K562 (cell line): ENCODE data around the gene ARHGAP22. TPM values are rescaled to one million over a fixed set of nuclear protein-coding genes. Genes with fewer than 3 reads are reported as not detected.
A peak's percentile ranks its signal among the peaks of the same experiment; 100 is the strongest.

Source experiments
- ATAC-seq: fragments of 200-7000 bp; cut with Tn5 transposase; 3 replicates; pipeline ENCODE4 v1.9.1; 2020; ENCODE audit warnings: moderate library complexity
- BruUV-seq: library from RNA; stranded (reverse); fragments of 400-500 nt; replicated peaks from 2 replicates; lab custom pipeline; 2021; lab: Mats Ljungman, UMichigan
- CTCF ChIA-PET: fragments of 300-600 bp; formaldehyde crosslinking; extraction: SDS; loops from one replicate; lab custom pipeline; 2021; ENCODE audit warnings: low intra/inter-chr PET ratio; lab: Yijun Ruan, JAX
- POLR2A ChIA-PET: fragments of 300-600, 350-650 bp; sonication (Branson Sonifier 250); formaldehyde crosslinking; extraction: SDS; loops from one replicate; lab custom pipeline; 2021; ENCODE audit warnings: antibody characterized with exemption, inconsistent platforms; lab: Yijun Ruan, JAX
- DNase-seq, 4 experiments: peaks; one replicate each; pipeline versions ENCODE4 v3.0.0 to v3.0.0-alpha.2; 2011 to 2018; ENCODE audit warnings: low spot score in 3 of 4, mixed read lengths in 3 of 4; ENCODE audit errors: extremely low read depth in 1 of 4
- FAIRE-seq: peaks from 2 replicates; lab custom pipeline; 2011; peaks lifted over from hg19 to GRCh38; lab: Jason Lieb, UNC
- H2AFZ ChIP-seq: 2 replicates; pipeline ENCODE4 v1.6.0; 2011; ENCODE audit warnings: low read depth, low read length, control low read depth, inconsistent platforms
- H3K27ac ChIP-seq: fragments of 200-600 bp; 3 replicates; pipeline ENCODE4 v1.8.0; 2011; ENCODE audit warnings: low read depth, mild to moderate bottlenecking, control low read depth, inconsistent platforms, low read length, moderate library complexity, mixed read lengths; ENCODE audit errors: extremely low read depth
- H3K27me3 ChIP-seq, 2 experiments: fragments of 300-600 bp in 1 of 2; 2 replicates in 1 of 2; 3 replicates in 1 of 2; pipeline versions ENCODE4 v1.6.0 to v1.8.0; 2011; ENCODE audit warnings: inconsistent platforms in 2 of 2, low read length in 2 of 2, mild to moderate bottlenecking in 1 of 2, mixed read lengths in 1 of 2, moderate library complexity in 1 of 2; ENCODE audit not compliant: control insufficient read depth in 2 of 2, insufficient read depth in 2 of 2
- H3K36me3 ChIP-seq: fragments of 300-600 bp; 3 replicates; pipeline ENCODE4 v1.8.0; 2011; ENCODE audit warnings: mild to moderate bottlenecking, low read length, inconsistent platforms; ENCODE audit not compliant: control insufficient read depth, insufficient read depth
- H3K4me1 ChIP-seq, 2 experiments: fragments of 200-600 bp in 1 of 2; replicated peaks in 1 of 2; 2 replicates in 1 of 2; 3 replicates in 1 of 2; pipeline versions ENCODE4 v1.5.1 to v1.8.0; 2011; ENCODE audit warnings: inconsistent platforms in 2 of 2, low read length in 2 of 2, mild to moderate bottlenecking in 1 of 2, mixed read lengths in 1 of 2, moderate library complexity in 1 of 2; ENCODE audit not compliant: control insufficient read depth in 2 of 2, insufficient read depth in 2 of 2
- H3K4me2 ChIP-seq: 2 replicates; pipeline ENCODE4 v1.6.1; 2011; ENCODE audit warnings: low read length, control low read depth, inconsistent platforms, mixed read lengths; ENCODE audit not compliant: insufficient read depth
- H3K4me3 ChIP-seq: fragments of 200-600 bp; sonication (generic), shearing (Covaris generic); 2 replicates; pipeline ENCODE4 v1.5.1; 2016; ENCODE audit warnings: control low read depth, inconsistent platforms
- H3K79me2 ChIP-seq: fragments of 200-600 bp; 3 replicates; pipeline ENCODE4 v1.8.0; 2011; ENCODE audit warnings: low read length, inconsistent platforms; ENCODE audit not compliant: control insufficient read depth, insufficient read depth
- H3K9ac ChIP-seq, 2 experiments: 2 replicates each; pipeline versions ENCODE4 v1.6.0 to v1.6.1; 2011; ENCODE audit warnings: low read depth in 2 of 2, low read length in 2 of 2, control low read depth in 1 of 2, inconsistent platforms in 1 of 2, mild to moderate bottlenecking in 1 of 2, mixed read lengths in 1 of 2; ENCODE audit not compliant: insufficient read depth in 1 of 2
- H3K9me1 ChIP-seq: one replicate; pipeline ENCODE4 v1.6.0; 2011; ENCODE audit warnings: inconsistent platforms, mild to moderate bottlenecking, low read length, moderate library complexity; ENCODE audit not compliant: control insufficient read depth, insufficient read depth
- H3K9me3 ChIP-seq: replicated peaks from 2 replicates; pipeline ENCODE4 v1.5.1; 2011; ENCODE audit warnings: low read depth, low read length, inconsistent platforms; ENCODE audit not compliant: control insufficient read depth, insufficient read depth
- H4K20me1 ChIP-seq: replicated peaks from 2 replicates; pipeline ENCODE4 v1.6.1; 2011; ENCODE audit warnings: low read length, inconsistent platforms, mixed read lengths; ENCODE audit not compliant: control insufficient read depth, insufficient read depth
- ARID1B ChIP-seq: fragments of 450-650 bp; IDR thresholded peaks from 2 replicates; pipeline ENCODE4 v1.6.1; 2016; ENCODE audit warnings: antibody characterized with exemption, mild to moderate bottlenecking, inconsistent platforms
- ATF3 ChIP-seq, 2 experiments: fragments of 450-650 bp in 1 of 2; sonication (generic) in 1 of 2; formaldehyde crosslinking in 1 of 2; IDR thresholded peaks in 1 of 2; conservative IDR thresholded peaks in 1 of 2; 2 replicates each; pipeline versions ENCODE4 v1.6.1 to v1.8.1; 2016 to 2023; ENCODE audit warnings: mild to moderate bottlenecking in 2 of 2, moderate library complexity in 2 of 2, inconsistent platforms in 1 of 2, missing genetic modification reagents in 1 of 2
- CBX1 ChIP-seq: sonication (generic); IDR thresholded peaks from 2 replicates; pipeline ENCODE4 v1.6.1; 2016; ENCODE audit warnings: antibody characterized with exemption, low read depth, mild to moderate bottlenecking
- CBX2 ChIP-seq: fragments of 200-600 bp; sonication (generic); IDR thresholded peaks from one replicate; pipeline ENCODE4 v1.6.1; 2012; ENCODE audit warnings: mild to moderate bottlenecking, low read length, inconsistent platforms; ENCODE audit not compliant: insufficient read depth, poor library complexity, severe bottlenecking
- CC2D1A ChIP-seq: fragments of 450-650 bp; IDR thresholded peaks from 2 replicates; pipeline ENCODE4 v1.6.1; 2017; ENCODE audit warnings: mild to moderate bottlenecking
- CGGBP1 ChIP-seq: fragments of 250-450 bp; sonication (Bioruptor Pico); IDR thresholded peaks from 2 replicates; pipeline ENCODE4 v1.9.0; 2021; ENCODE audit warnings: mild to moderate bottlenecking
- ELF4 ChIP-seq: fragments of 450-650 bp; formaldehyde crosslinking; IDR thresholded peaks from 2 replicates; pipeline ENCODE4 v1.4.0; 2022; ENCODE audit warnings: missing genetic modification characterization
- HNRNPK ChIP-seq: fragments of 200-400 bp; formaldehyde crosslinking; IDR thresholded peaks from one replicate; pipeline ENCODE4 v1.6.1; 2018; ENCODE audit warnings: mild to moderate bottlenecking, low read depth, low read length; ENCODE audit not compliant: poor library complexity, severe bottlenecking
- JUND ChIP-seq, 2 experiments: IDR thresholded peaks; 2 replicates in 1 of 2; 3 replicates in 1 of 2; pipeline ENCODE4 v1.6.1; 2011; ENCODE audit warnings: borderline replicate concordance in 2 of 2, low read depth in 2 of 2, low read length in 2 of 2, improper control_type of control experiment in 1 of 2, missing biosample characterization in 1 of 2, missing genetic modification characterization in 1 of 2, missing genetic modification reagents in 1 of 2
- MAFG ChIP-seq: fragments of 450-650 bp; conservative IDR thresholded peaks from 2 replicates; pipeline ENCODE4 v1.6.1; 2016; ENCODE audit warnings: missing genetic modification characterization, missing compliant biosample characterization
- PML ChIP-seq: IDR thresholded peaks from 2 replicates; pipeline ENCODE4 v1.6.1; 2012; ENCODE audit warnings: low read length, inconsistent platforms
- PPARD ChIP-seq: fragments of 250-450 bp; sonication (Bioruptor Pico); IDR thresholded peaks from 2 replicates; pipeline ENCODE4 v1.8.0; 2022; ENCODE audit warnings: inconsistent platforms, mild to moderate bottlenecking, moderate library complexity
- SP1 ChIP-seq: sonication (generic); formaldehyde crosslinking; IDR thresholded peaks from 2 replicates; pipeline ENCODE4 v1.8.1; 2022; ENCODE audit warnings: mild to moderate bottlenecking, missing genetic modification reagents
- XRCC4 ChIP-seq: IDR thresholded peaks from one replicate; pipeline ENCODE4 v1.6.1; 2011; ENCODE audit not compliant: insufficient read depth, insufficient read length; ENCODE audit errors: extremely low read depth
- ZBTB34 ChIP-seq: fragments of 250-450 bp; sonication (Bioruptor Pico); IDR thresholded peaks from 2 replicates; pipeline ENCODE4 v1.8.0; 2021; ENCODE audit warnings: mild to moderate bottlenecking, moderate library complexity
- ZNF239 ChIP-seq: fragments of 250-450 bp; sonication (Bioruptor Pico); IDR thresholded peaks from 2 replicates; pipeline ENCODE4 v1.4.0; 2020; ENCODE audit warnings: mild to moderate bottlenecking
- ZNF24 ChIP-seq: fragments of 450-650 bp; IDR thresholded peaks from 2 replicates; pipeline ENCODE4 v1.6.1; 2016
- WGBS: fragments of 100-300 bp; shearing (Covaris generic); methylation state at CpG from one replicate; pipeline ENCODE4 v1.1.6; 2016; ENCODE audit warnings: low coverage, mixed read lengths; ENCODE audit not compliant: insufficient coverage; ENCODE audit errors: missing lambda C conversion rate; 5-methylcytosine and 5-hydroxymethylcytosine counted together
- in situ Hi-C: fragments of 300-500 bp; cut with MboI; formaldehyde crosslinking; loops from 4 replicates; pipeline ENCODE4 v1.15.0; 2018; ENCODE audit warnings: inconsistent platforms, mixed read lengths
- intact Hi-C: fragments of 100-400 bp; cut with micrococcal nuclease; formaldehyde crosslinking; loops from 2 replicates; pipeline ENCODE4 v1.14.2; 2022
- polyA plus RNA-seq, 8 experiments: library from polyadenylated mRNA; depleted of rRNA in 4 of 8; stranded (reverse) in 5 of 8; unstranded in 3 of 8; fragments of >200 nt; fragmentation: Nextera tagmentation in 2 of 8; fragmentation: Illumina TruSeq in 1 of 8; extraction: Ambion mirVana in 2 of 8; extraction: Trizol in 1 of 8; gene quantifications; 2 replicates each; pipeline versions ENCODE4 v1.2.1 to v1.2.3, GENCODE V29; 2011 to 2014; ENCODE audit warnings: inconsistent platforms in 1 of 8, missing spikeins in 1 of 8
- total RNA-seq, 7 experiments: library from RNA; depleted of rRNA in 6 of 7; stranded (reverse); fragments of >200 nt in 6 of 7; fragmentation: Illumina TruSeq in 2 of 7; extraction: Trizol in 2 of 7; gene quantifications; 2 replicates each; pipeline versions ENCODE4 v1.2.1 to v1.2.3, GENCODE V29; 2011 to 2021; ENCODE audit warnings: low replicate concordance in 1 of 7

Gene ARHGAP22
- total and polyA plus RNA-seq, 9 of the 15 experiments (the other 6 are each of a cell fraction or from before 2014, with no cell fraction given): 1.3 to 28.1 (median 12.7) TPM

- no TSS peak for BruUV-seq
- ATAC-seq (peak; percentile 11; the same call in 2 of the 3 replicates), DNase-seq (no peak), FAIRE-seq (peak; percentile 69)
- Histone ChIP-seq H3K9me3 (no peaks in the 10 kb centered on the region), H2AFZ (peak overlapping the region; percentile 16; the same call in 1 of the 2 replicates), H3K4me1 (peaks cover 40 to 49% of the 10 kb centered on the region in 2 experiments), H3K36me3 (peaks cover 28% of the 10 kb centered on the region; the same call in 1 of the 3 replicates), H4K20me1 (no peaks in the 10 kb centered on the region), H3K4me2 (no peak overlapping the region), H3K79me2 (peaks cover 71% of the 10 kb centered on the region), H3K4me3 (no peak overlapping the region), H3K27me3 (no peaks in the 10 kb centered on the region), H3K9ac (peak overlapping the region in 1 of 2 experiments; percentile 18; a peak in 2 of 4 replicates), H3K27ac (peak overlapping the region; percentile 15; the same call in 1 of the 3 replicates), H3K9me1 (no peaks in the 10 kb centered on the region)
- WGBS: 78% methylated on average over 12 of the region's 12 CpGs
- intact Hi-C loops (no loop called here), in situ Hi-C loops (no loop called here)
- CTCF ChIA-PET: no interaction called here
- POLR2A ChIA-PET: interaction anchor here (1.2 kb wide), 1 partner anchor 34 kb away, joined by 3 read pairs; no protein-coding TSS in a partner anchor
- no peak for TF ChIP-seq CGGBP1 (CRISPR knock-in tag)
- no peak for TF ChIP-seq CBX2
- no peak for TF ChIP-seq PPARD (CRISPR knock-in tag)
- TF ChIP-seq XRCC4: no peak
- peak; percentile 71 for TF ChIP-seq ATF3 (IDR thresholded peaks at IDR 0.05)
- TF ChIP-seq ATF3 (CRISPR knock-in tag; conservative IDR thresholded peaks at IDR 0.05): no peak
- no peak for TF ChIP-seq CBX1
- TF ChIP-seq PML: no peak
- TF ChIP-seq ZNF239 (CRISPR knock-in tag): no peak
- peak; percentile 39; the same call in 1 of the 2 replicates for TF ChIP-seq ARID1B
- no peak for TF ChIP-seq MAFG (tag)
- TF ChIP-seq JUND (IDR thresholded peaks at IDR 0.05; ENCODE audit: borderline replicate concordance, low read depth, low read length): peak; percentile 78
- TF ChIP-seq JUND (tag; IDR thresholded peaks at IDR 0.05; ENCODE audit: borderline replicate concordance, low read depth, low read length): peak; percentile 31; the same call in 1 of the 3 replicates
- TF ChIP-seq HNRNPK: no peak
- no peak for TF ChIP-seq ELF4 (CRISPR knock-in tag)
- TF ChIP-seq ZNF24: no peak
- no peak for TF ChIP-seq CC2D1A
- no peak for TF ChIP-seq ZBTB34 (CRISPR knock-in tag)
- no peak for TF ChIP-seq SP1 (CRISPR knock-in tag)
Measured at GRCh38 chr10:48496831-48497779, 107.8 kb downstream of the ARHGAP22 start.
